Suppressor macrophage treated with lipopolysaccharide for 1 hour (primary cell): ENCODE results near the gene EID2.

Source experiments
- DNase-seq, 3 donors: peaks; one replicate each; pipeline ENCODE4 v3.0.0-alpha.2; 2020 to 2022

EID2 gene

DNA sequence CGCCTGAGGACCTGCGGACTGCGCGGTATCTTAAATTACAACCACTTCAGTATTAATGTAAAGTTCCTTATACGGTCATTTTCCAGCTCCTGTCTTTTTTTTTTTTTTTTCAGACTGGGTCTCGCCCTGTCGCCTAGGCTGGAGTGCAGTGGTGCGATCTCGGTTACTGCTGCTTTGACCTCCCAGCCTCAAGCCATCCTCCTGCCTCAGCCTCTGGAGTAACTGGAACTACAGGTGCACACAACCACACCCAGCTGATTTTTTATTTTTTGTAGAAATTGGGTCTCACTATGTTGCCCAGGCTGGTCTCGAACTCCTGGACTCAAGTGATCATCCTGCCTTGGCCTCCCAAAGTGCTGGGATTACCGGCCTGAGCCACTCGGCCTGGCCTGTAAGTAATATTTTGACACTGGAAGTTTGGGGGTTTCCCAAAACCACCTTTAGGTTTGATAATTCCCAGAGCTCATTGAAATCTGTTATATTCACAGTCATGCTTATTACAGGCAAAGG lies 6.9 kb downstream of the EID2 start:
- no peak for DNase-seq

GRCh38 chr19:39532233-39533002 lies 7.5 kb downstream of the EID2 start, which contains the start of gene EID2B:
Gene EID2B, minus strand, starts transcription at chr19:39532852. Its CDS starts 50 bp downstream, at chr19:39532802.
- DNase-seq = peak; percentile 99 to 100 (median 99)

GRCh38 chr19:39531834-39532232 lies 8.1 kb downstream of the EID2 start:
- DNase-seq = no peak

DNA sequence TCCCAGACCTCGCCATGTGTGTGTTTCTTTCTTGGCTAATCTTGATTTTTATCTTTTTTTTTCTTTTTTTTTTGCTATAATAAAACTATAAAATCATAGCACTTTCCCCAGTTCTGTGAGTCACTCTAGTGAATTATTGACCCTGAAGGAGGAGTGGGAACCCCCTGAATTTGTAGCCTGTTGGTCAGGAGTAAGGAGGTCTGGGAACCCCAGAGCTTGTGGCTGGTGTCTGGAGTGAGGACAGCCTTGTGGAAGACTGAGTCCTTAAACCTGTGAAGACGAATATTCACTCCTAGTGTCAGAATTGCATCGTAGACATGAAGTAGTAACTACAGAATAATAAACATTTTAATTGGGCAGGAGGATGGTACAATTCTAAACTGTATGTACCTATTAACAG lies 14.8 kb downstream of the EID2 start:
- peak; percentile 31 to 65 (median 43) for DNase-seq

GRCh38 chr19:39524495-39524894 lies 15.5 kb downstream of the EID2 start:
- DNase-seq = peak; percentile 87 to 95 (median 89)

DNA sequence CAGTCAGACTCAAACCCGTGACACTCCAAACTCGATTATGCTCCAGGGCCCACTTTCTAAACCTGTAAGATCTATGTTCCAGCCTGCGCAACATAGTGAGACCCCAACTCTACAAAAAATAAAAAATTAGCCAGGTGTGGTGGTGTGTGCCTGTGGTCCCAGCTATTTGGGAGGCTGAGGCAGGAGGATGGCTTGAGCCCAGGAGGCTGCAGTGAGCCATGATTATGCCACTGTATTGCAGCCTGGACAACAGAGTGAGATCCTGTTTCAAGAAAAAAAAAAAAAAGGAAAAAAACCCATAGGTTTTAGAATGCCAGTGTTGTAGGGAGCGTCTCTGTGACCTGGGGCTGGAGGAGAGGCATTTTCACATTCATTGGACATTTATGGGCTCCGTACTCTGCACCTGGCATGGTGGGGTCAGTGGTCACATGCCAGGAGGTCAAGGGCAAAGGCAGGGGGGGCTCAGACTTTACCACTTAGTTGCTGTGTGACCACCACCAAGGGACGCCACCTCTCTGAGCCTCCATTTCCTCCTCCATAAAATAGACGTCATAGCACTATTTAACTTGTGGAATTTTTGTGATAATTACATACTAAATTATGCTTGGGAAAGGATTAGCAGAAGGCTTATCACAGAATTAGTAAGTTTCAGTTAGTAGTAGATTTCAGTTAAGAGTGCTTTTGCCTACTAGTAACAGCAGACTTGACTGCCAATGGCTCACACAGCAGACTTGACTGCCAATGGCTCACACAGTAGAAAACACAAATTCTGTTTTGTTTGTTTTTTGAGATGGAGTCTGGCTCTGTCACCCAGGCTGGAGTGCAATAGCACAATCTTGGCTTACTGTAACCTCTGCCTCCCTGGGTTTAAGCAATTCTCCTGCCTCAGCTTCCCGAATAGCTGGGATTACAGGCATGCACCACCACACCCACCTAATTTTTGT lies 19.1 kb downstream of the EID2 start:
- DNase-seq = no peak

DNA sequence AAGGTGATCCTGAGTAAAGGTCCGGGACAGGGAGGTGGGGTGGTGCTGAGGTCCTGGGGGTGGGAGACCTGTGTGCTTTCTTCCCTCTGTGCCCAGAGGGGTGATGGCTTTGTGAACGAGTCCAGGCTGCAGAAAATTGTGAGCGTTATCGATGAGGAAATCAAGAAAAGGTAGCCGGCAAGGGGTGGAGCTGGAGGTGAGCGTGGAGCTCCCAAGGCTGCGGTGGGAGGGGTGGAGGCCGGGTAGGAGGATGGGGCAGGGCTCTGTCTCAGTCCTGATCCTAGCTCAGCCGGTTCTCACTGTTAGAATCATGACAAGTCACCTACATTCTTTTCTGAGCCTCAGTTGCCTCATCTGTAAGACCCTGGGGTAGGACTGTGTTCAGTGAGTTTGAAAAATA lies 21.0 kb downstream of the EID2 start:
- DNase-seq = no peak

DNA sequence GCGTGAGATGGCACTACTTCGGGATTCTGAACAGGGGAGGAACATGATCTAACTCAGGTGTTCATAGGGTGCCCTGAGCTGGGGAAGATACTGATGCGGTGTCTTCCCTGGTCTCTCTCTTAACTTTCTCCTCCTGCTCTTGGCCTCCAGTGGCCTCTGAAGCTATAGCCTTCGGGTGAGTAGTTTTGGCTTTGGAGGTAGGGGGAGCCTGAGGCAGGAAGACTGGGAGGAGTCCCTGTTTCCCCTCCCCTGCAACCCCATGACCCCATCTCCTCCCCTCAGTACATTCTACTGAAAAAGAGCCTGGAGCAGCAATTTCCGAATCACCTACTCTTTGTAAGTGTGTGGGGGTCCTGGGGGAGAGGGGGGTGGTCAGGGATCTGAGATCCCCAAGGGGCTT lies 21.5 kb downstream of the EID2 start:
- no peak for DNase-seq

GRCh38 chr19:39517432-39517831 lies 22.5 kb downstream of the EID2 start:
- no peak for DNase-seq

DNA sequence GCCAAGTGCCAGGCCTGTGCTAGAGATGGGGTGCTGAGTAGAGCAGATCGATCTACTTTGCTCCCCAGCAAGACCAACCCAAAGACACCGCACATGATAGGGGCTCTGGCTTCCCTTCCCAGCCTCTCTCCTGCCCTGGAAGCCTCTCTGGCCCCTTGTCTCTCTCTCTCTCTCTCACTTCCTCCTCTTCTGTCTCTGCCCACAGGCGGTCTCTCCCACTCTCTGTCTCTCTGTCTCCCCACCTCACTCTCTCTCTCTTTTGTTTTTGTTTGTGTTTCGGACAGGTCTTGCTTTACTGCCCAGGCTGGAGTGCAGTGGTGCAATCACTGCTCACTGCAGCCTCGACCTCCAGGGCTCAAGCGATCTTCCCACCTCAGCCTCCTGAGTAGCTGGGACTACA lies 23.7 kb downstream of the EID2 start:
- DNase-seq = peak in 1 of 3 donors; percentile 30

DNA sequence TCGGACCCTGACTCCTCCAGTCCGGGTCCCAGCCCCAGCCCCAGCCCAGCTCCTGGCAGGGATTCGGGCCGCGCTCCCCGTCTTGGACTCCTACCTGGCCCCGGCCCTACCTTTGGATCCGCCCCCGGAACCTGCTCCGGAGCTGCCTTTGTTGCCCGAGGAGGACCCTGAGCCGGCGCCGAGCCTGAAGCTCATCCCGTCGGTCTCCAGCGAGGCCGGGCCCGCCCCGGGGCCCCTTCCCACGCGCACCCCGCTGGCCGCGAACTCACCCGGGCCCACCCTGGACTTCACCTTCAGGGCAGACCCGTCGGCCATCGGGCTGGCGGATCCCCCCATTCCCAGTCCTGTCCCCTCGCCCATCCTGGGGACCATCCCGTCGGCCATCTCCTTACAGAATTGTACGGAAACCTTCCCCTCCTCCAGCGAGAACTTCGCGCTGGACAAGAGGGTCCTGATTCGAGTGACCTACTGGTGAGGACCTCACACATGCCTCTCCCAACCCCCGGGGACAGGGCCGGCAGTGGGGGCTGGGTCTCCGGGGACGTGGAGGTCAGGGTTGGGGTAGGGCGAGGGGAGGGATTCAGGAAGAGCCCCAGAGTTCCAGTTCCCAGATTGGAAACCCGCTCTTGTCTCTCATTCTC lies 24.3 kb downstream of the EID2 start:
- no peak for DNase-seq

GRCh38 chr19:39514840-39515550 lies 25.0 kb downstream of the EID2 start, which contains the start of gene SELENOV:
Gene SELENOV, plus strand, starts transcription at chr19:39515139. Its CDS starts 74 bp downstream, at chr19:39515213.
- no peak for DNase-seq

- peak; percentile 61 to 72 (median 61) for DNase-seq
Observed at GRCh38 chr19:39512988-39513387, 27.0 kb downstream of the EID2 start.

DNA sequence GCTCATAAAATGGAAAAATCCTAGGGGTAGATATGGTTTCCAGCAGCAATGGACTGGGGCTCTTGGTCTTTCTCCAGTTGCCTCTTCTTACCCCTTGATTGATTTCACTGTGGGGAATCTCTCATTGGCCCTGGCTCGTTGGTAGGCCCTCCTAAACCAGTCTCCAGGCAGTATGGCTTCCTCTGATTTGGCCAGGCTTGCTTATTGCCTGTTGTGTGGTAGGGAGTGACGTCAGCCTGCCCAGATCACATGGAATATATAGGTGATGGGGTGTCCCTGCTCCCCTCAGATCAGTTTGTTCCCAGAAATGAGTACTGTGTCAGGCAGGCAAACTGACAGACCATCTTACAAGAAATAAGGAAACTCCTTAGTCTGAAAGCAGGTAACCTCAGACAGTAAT lies 30.7 kb downstream of the EID2 start:
- no peak for DNase-seq

GRCh38 chr19:39508629-39509028 lies 31.3 kb downstream of the EID2 start:
- DNase-seq = no peak

- DNase-seq = no peak
Observed at GRCh38 chr19:39507715-39508364, 32.1 kb downstream of the EID2 start.

GRCh38 chr19:39506944-39507714 lies 32.8 kb downstream of the EID2 start:
- peak; percentile 54 to 79 (median 61) for DNase-seq

DNA sequence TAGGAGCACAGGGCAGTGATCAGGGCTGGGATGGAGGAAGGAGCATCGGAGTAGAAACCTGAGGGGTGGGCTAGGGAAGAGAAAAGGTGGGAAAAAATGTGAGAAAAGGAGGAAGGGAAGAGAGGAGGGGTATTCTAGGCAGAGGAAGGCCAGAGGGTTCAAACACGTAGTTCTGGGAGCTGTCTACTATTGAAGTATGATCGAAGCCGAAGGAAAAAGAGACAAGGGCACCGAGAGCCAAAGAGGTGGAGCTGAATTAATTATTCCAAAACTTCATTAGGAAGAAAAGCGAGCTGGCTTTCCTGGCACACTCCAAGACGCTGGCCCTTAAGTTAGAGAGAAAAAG lies 33.4 kb downstream of the EID2 start:
- no peak for DNase-seq

GRCh38 chr19:39502640-39503417 lies 37.1 kb downstream of the EID2 start:
- peak; percentile 88 to 93 (median 88) for DNase-seq

- no peak for DNase-seq
Observed at GRCh38 chr19:39501340-39501739, 38.6 kb downstream of the EID2 start.
